ENCODE results near the gene RALBP1.

- no peak for TF ChIP-seq CTCF (conservative IDR thresholded peaks at IDR 0.05; ENCODE audit: low read depth, low read length)
- TF ChIP-seq MXI1 (IDR thresholded peaks at IDR 0.05; ENCODE audit: borderline replicate concordance, low read depth, low read length), result no peak
Measured at GRCh38 chr18:9454061-9454703, 21.1 kb upstream of the RALBP1 start.
